DMS79 (cell line): ENCODE data around the gene CABP2.
"Not testable (repeated sequence)": the region's sequence is repeated elsewhere in the genome, so short reads cannot be mapped to it uniquely, and the experiment has no call there.

ENCODE experiments used
- DNase-seq: peaks from one replicate; lab custom pipeline; 2025; lab: John Stamatoyannopoulos, UW

Gene CABP2

GRCh38 chr11:67538823-67539505 lies 15.7 kb upstream of the CABP2 start:
- DNase-seq, result no peak

GRCh38 chr11:67538306-67538705 lies 15.1 kb upstream of the CABP2 start:
- no peak for DNase-seq

- DNase-seq, result no peak
Observed at GRCh38 chr11:67535561-67535960, 12.3 kb upstream of the CABP2 start.

GRCh38 chr11:67534070-67534679 lies 10.9 kb upstream of the CABP2 start:
- no peak for DNase-seq

GRCh38 chr11:67532889-67533288 lies 9.6 kb upstream of the CABP2 start:
- no peak for DNase-seq

- no peak for DNase-seq
Observed at GRCh38 chr11:67530282-67530592, 7.0 kb upstream of the CABP2 start.

- no peak for DNase-seq
Observed at GRCh38 chr11:67528376-67528775, 5.1 kb upstream of the CABP2 start.

- DNase-seq, result no peak
Observed at GRCh38 chr11:67525275-67525976, 2.2 kb upstream of the CABP2 start.

- no peak for DNase-seq
Observed at GRCh38 chr11:67524480-67524808, 1.2 kb upstream of the CABP2 start.

- DNase-seq, result no peak
Observed at GRCh38 chr11:67523556-67524479, 572 bp upstream of the CABP2 start.

- no peak for DNase-seq
Observed at GRCh38 chr11:67522338-67522737, 908 bp downstream of the CABP2 start.

GRCh38 chr11:67521924-67522323 lies 1.3 kb downstream of the CABP2 start:
- DNase-seq, result no peak

- no peak for DNase-seq
Observed at GRCh38 chr11:67520856-67521824, 2.1 kb downstream of the CABP2 start.

GRCh38 chr11:67519726-67520125 lies 3.5 kb downstream of the CABP2 start:
- no peak for DNase-seq

- no peak for DNase-seq
Observed at GRCh38 chr11:67517784-67518552, 5.3 kb downstream of the CABP2 start.

- DNase-seq, result no peak
Observed at GRCh38 chr11:67516806-67517205, 6.4 kb downstream of the CABP2 start.

GRCh38 chr11:67514116-67514515 lies 9.1 kb downstream of the CABP2 start:
- DNase-seq, result no peak

- not testable (repeated sequence) for DNase-seq
Observed at GRCh38 chr11:67511558-67511957, 11.7 kb downstream of the CABP2 start.

GRCh38 chr11:67510023-67510345 lies 13.3 kb downstream of the CABP2 start:
- no peak for DNase-seq

- peak; percentile 91 for DNase-seq
Observed at GRCh38 chr11:67508486-67509121, 14.6 kb downstream of the CABP2 start.
